ENCODE results near the gene TOB1.

TOB1 gene

GRCh38 chr17:50832267-50832863, 33.8 kb downstream of the TOB1 start:
- DNase-seq (ENCODE audit: low spot score): no peak

- DNase-seq (ENCODE audit: low spot score): no peak
Measured at GRCh38 chr17:50831471-50831928, 34.7 kb downstream of the TOB1 start.

- DNase-seq (ENCODE audit: low spot score): no peak
Measured at GRCh38 chr17:50830994-50831393, 35.2 kb downstream of the TOB1 start.

- no peak for DNase-seq (ENCODE audit: low spot score)
Measured at GRCh38 chr17:50830352-50830751, 35.8 kb downstream of the TOB1 start.

GRCh38 chr17:50829332-50829731, 36.8 kb downstream of the TOB1 start:
- no peak for DNase-seq (ENCODE audit: low spot score)

- no peak for DNase-seq (ENCODE audit: low spot score)
Measured at GRCh38 chr17:50828508-50829170, 37.5 kb downstream of the TOB1 start.

- no peak for DNase-seq (ENCODE audit: low spot score)
Measured at GRCh38 chr17:50825188-50825587, 41.0 kb downstream of the TOB1 start.

GRCh38 chr17:50824429-50824828, 41.7 kb downstream of the TOB1 start:
- no peak for DNase-seq (ENCODE audit: low spot score)

GRCh38 chr17:50822550-50822949, 43.6 kb downstream of the TOB1 start:
- DNase-seq (ENCODE audit: low spot score): no peak

- DNase-seq (ENCODE audit: low spot score): no peak
Measured at GRCh38 chr17:50820651-50821050, 45.5 kb downstream of the TOB1 start.

- DNase-seq (ENCODE audit: low spot score): no peak
Measured at GRCh38 chr17:50818921-50819657, 47.1 kb downstream of the TOB1 start.

- DNase-seq (ENCODE audit: low spot score): no peak
Measured at GRCh38 chr17:50818261-50818660, 47.9 kb downstream of the TOB1 start.

GRCh38 chr17:50817838-50818237, 48.3 kb downstream of the TOB1 start:
- DNase-seq (ENCODE audit: low spot score): no peak

GRCh38 chr17:50816771-50817751, 49.1 kb downstream of the TOB1 start:
- peak; percentile 54 for DNase-seq (ENCODE audit: low spot score)

- DNase-seq (ENCODE audit: low spot score): no peak
Measured at GRCh38 chr17:50816271-50816670, 49.9 kb downstream of the TOB1 start.

- no peak for DNase-seq (ENCODE audit: low spot score)
Measured at GRCh38 chr17:50815400-50815799, 50.8 kb downstream of the TOB1 start.

- DNase-seq (ENCODE audit: low spot score): no peak
Measured at GRCh38 chr17:50813583-50813982, 52.6 kb downstream of the TOB1 start.
